ENCODE data around the gene ILKAP.

DNA sequence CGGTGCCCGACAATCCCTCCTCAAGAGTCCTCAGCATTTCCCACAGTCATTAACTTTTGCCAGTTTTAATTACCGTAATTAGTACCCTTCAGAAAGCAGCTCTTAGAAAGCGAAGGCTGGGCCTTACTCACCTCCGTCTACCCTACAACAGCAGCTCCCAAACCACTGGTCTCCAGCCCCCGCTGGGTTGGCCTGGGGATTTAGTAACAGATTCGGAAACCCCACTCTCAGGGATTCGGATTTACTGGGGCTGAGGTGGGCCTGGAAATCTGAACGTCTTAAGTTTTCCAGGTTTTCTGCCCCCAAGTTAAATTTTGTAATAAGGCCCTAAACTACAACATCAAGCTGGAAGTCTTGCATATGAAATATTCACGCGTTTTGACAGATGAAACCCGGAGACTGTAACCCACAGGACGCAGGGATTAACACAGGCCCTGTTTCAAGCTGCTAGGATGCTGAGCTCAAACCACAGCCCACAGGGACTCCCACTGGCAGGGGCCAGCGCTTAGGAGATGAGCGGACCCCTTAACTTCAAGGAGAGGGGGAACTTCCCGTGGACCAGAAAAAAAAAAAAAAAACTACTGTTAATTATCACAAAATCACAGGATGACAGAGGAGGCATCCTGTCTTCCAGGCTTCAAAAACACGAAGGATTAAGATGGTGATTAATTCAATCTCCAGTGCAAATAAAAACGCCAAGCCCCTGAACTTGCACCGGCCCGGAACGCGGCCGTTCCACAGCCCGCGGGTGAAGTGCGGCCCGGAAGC lies 985 bp downstream of the ILKAP start:
- no peak for TF ChIP-seq POLR2AphosphoS5 (IDR thresholded peaks at IDR 0.05; ENCODE audit: low read depth)
- TF ChIP-seq, protein P1, sequence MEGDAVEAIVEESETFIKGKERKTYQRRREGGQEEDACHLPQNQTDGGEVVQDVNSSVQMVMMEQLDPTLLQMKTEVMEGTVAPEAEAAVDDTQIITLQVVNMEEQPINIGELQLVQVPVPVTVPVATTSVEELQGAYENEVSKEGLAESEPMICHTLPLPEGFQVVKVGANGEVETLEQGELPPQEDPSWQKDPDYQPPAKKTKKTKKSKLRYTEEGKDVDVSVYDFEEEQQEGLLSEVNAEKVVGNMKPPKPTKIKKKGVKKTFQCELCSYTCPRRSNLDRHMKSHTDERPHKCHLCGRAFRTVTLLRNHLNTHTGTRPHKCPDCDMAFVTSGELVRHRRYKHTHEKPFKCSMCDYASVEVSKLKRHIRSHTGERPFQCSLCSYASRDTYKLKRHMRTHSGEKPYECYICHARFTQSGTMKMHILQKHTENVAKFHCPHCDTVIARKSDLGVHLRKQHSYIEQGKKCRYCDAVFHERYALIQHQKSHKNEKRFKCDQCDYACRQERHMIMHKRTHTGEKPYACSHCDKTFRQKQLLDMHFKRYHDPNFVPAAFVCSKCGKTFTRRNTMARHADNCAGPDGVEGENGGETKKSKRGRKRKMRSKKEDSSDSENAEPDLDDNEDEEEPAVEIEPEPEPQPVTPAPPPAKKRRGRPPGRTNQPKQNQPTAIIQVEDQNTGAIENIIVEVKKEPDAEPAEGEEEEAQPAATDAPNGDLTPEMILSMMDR (IDR thresholded peaks at IDR 0.05; ENCODE audit: insufficient read depth, low read length), result no peak
